ENCODE measurements around the gene CCNG2. TPM values are rescaled to one million over a fixed set of nuclear protein-coding genes. Genes with fewer than 3 reads are reported as not detected.

Gene CCNG2
- total RNA-seq, 1 experiment from 2014 or later = 9.2 TPM

DNA sequence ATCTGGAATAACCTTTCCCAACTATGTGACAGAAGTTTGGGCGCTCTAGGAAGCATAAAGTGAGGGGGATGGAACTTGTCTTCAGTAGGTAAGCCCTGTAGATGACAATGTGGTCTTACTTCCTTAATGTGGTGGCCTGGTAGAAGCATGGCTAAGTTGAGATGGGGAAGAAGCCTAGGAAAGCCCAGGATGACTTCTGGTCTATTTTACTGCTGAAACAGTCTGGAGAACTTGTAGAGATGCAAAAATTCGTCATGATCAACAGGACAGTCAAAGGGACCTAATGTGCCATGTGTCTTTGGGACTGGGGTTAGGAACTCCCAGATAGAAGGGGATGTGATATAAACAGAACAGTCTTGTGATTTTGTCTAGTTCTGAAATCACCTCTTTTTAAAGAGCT is 40.8 kb downstream of the CCNG2 start:
- intact Hi-C loops (cut with micrococcal nuclease; ENCODE audit: unreplicated experiment) = no loop called here
- no peak for DNase-seq (ENCODE audit: low spot score)
- Histone ChIP-seq H3K4me1 (ENCODE audit: insufficient read depth, low read length, poor library complexity, severe bottlenecking) (no peaks in the 10 kb centered on the region), H3K27me3 (replicated peaks; ENCODE audit: insufficient read depth, low read depth, low read length, poor library complexity) (no peaks in the 10 kb centered on the region), H3K27ac (ENCODE audit: low read depth, low read length, poor library complexity, severe bottlenecking) (no peak overlapping the region), H3K9me3 (ENCODE audit: low read depth, low read length, poor library complexity, severe bottlenecking) (no peaks in the 10 kb centered on the region), H3K4me3 (ENCODE audit: low read depth, low read length, poor library complexity, severe bottlenecking) (no peak overlapping the region), H3K36me3 (ENCODE audit: insufficient read depth, low read length, poor library complexity, severe bottlenecking) (no peaks in the 10 kb centered on the region)
- ChIA-PET POLR2A (ENCODE audit: low non-redundant PET) (no interaction called here), CTCF (no interaction called here)
- TF ChIP-seq, protein P1, sequence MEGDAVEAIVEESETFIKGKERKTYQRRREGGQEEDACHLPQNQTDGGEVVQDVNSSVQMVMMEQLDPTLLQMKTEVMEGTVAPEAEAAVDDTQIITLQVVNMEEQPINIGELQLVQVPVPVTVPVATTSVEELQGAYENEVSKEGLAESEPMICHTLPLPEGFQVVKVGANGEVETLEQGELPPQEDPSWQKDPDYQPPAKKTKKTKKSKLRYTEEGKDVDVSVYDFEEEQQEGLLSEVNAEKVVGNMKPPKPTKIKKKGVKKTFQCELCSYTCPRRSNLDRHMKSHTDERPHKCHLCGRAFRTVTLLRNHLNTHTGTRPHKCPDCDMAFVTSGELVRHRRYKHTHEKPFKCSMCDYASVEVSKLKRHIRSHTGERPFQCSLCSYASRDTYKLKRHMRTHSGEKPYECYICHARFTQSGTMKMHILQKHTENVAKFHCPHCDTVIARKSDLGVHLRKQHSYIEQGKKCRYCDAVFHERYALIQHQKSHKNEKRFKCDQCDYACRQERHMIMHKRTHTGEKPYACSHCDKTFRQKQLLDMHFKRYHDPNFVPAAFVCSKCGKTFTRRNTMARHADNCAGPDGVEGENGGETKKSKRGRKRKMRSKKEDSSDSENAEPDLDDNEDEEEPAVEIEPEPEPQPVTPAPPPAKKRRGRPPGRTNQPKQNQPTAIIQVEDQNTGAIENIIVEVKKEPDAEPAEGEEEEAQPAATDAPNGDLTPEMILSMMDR (conservative IDR thresholded peaks at IDR 0.05; ENCODE audit: low read depth, low read length) = no peak
- no peak for TF ChIP-seq EZH2 (IDR thresholded peaks at IDR 0.05; ENCODE audit: borderline replicate concordance, low read depth, low read length, poor library complexity, severe bottlenecking)
- BruUV-seq (replicated peaks) = no TSS peak

DNA sequence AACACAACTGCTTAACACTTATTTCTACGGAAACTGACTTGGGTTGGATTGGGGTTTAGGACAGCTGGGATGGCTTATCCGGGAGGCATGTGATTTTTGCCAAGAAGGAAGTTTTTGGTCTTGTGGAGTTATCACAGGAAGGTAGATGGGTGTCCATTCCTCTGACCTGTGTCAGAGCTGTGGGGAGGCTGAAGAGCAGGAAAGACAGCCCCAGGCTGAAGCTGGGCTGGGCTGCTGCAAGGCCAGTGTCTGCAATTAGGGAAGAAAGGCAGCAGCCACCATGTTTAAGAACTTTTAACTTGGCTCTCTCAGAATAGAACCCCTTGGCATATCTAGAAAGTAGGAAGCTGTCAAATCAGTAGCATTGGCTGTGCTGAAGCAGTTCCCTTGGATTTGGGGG is 42.3 kb downstream of the CCNG2 start:
- H3K9me3 ChIP-seq (ENCODE audit: low read depth, low read length, poor library complexity, severe bottlenecking) = no peaks in the 10 kb centered on the region
- POLR2A ChIA-PET (ENCODE audit: low non-redundant PET) = no interaction called here
- H3K4me3 ChIP-seq (ENCODE audit: low read depth, low read length, poor library complexity, severe bottlenecking) = no peak overlapping the region
- TF ChIP-seq, protein P1 (conservative IDR thresholded peaks at IDR 0.05; ENCODE audit: low read depth, low read length) = no peak
- no peak for TF ChIP-seq EZH2 (IDR thresholded peaks at IDR 0.05; ENCODE audit: borderline replicate concordance, low read depth, low read length, poor library complexity, severe bottlenecking)
- intact Hi-C loops (cut with micrococcal nuclease; ENCODE audit: unreplicated experiment) = no loop called here
- CTCF ChIA-PET = no interaction called here
- H3K4me1 ChIP-seq (ENCODE audit: insufficient read depth, low read length, poor library complexity, severe bottlenecking) = no peaks in the 10 kb centered on the region
- BruUV-seq (replicated peaks) = no TSS peak
- no peak overlapping the region for H3K27ac ChIP-seq (ENCODE audit: low read depth, low read length, poor library complexity, severe bottlenecking)
- H3K27me3 ChIP-seq (replicated peaks; ENCODE audit: insufficient read depth, low read depth, low read length, poor library complexity) = no peaks in the 10 kb centered on the region
- DNase-seq (ENCODE audit: low spot score) = no peak
- no peaks in the 10 kb centered on the region for H3K36me3 ChIP-seq (ENCODE audit: insufficient read depth, low read length, poor library complexity, severe bottlenecking)

DNA sequence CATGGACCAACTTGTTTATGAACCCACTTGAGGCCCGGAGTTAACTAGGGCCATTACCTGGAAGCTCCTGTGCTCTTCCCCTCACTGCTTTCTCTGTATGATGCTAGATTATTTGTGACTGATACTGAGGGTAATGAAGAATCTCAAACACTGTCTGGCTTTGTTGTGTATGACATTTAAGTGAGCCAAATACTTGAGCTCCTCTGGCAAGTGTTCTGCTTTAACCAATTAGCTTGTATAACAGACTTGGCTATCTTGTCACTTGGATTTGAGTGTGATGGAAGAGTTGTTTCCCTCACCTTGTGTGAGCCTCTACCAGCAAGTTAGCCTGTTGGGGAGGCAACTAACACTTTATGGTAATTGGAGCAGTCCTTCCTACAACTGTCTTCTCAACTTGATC is 42.7 kb downstream of the CCNG2 start:
- Histone ChIP-seq H3K9me3 (ENCODE audit: low read depth, low read length, poor library complexity, severe bottlenecking) (no peaks in the 10 kb centered on the region), H3K4me1 (ENCODE audit: insufficient read depth, low read length, poor library complexity, severe bottlenecking) (no peaks in the 10 kb centered on the region), H3K4me3 (ENCODE audit: low read depth, low read length, poor library complexity, severe bottlenecking) (no peak overlapping the region), H3K27ac (ENCODE audit: low read depth, low read length, poor library complexity, severe bottlenecking) (no peak overlapping the region), H3K27me3 (replicated peaks; ENCODE audit: insufficient read depth, low read depth, low read length, poor library complexity) (no peaks in the 10 kb centered on the region), H3K36me3 (ENCODE audit: insufficient read depth, low read length, poor library complexity, severe bottlenecking) (no peaks in the 10 kb centered on the region)
- TF ChIP-seq, protein P1 (conservative IDR thresholded peaks at IDR 0.05; ENCODE audit: low read depth, low read length) = no peak
- no peak for TF ChIP-seq EZH2 (IDR thresholded peaks at IDR 0.05; ENCODE audit: borderline replicate concordance, low read depth, low read length, poor library complexity, severe bottlenecking)
- ChIA-PET CTCF (no interaction called here), POLR2A (ENCODE audit: low non-redundant PET) (no interaction called here)
- intact Hi-C loops (cut with micrococcal nuclease; ENCODE audit: unreplicated experiment) = loop anchor here (5.0 kb wide), 2 partner anchors 687 to 767 kb away; no protein-coding TSS in a partner anchor
- BruUV-seq (replicated peaks) = no TSS peak
- no peak for DNase-seq (ENCODE audit: low spot score)
